Stimulated activated naive CD4-positive, alpha-beta T cell (primary cell): ENCODE data around the gene B3GAT2.

Source experiments
- DNase-seq, 6 experiments: peaks; one replicate each; lab custom pipeline; 2025; lab: John Stamatoyannopoulos, UW

The B3GAT2 gene

DNA sequence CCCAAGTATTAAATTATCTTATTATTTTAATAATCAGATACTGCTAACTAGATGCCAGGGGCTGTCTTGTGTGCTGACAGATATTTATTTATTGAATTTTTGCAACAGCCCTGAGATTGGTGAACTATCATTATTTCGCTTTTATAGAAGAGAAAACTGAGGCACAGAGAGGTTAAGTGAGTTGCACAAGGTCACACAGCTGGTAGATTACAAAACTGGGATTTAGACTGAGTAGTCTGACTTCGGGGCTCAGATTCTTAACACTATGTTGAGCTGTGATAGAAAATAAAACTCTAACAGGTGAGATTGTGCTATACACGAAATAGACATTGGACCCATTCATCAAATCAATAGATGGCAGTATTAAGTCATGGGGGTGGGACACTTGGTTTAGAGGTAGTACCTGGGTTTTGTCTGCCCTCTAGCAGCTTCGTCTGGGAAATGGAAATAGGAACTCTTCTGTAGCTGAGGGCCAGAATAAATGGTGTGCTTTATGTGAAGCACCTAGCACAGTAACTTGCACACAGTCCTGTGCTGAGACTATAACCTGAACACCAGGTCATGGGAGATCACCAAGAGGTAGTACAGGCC, 113.4 kb downstream of the B3GAT2 start:
- no peak for DNase-seq

GRCh38 chr6:70842541-70842940, 114.3 kb downstream of the B3GAT2 start:
- DNase-seq: no peak

DNA sequence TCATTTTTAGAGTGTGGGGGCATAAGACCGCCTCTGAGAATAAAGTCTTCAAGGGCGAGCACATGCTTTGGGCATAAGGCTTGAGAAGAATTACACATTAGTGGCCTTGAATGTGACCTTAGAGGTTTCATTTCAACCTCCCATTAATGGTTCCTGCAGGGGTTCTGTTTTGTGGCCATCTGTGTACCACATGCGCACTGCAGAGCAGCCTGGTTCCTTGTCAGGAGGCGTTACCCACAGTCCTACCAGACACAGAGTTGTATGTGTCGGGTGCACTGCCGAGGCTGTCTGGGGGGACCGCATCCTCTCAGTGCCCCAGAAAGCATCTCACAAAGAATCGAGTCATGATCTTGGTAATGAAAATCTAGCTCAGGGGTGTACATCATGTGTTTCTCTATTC, 115.7 kb downstream of the B3GAT2 start:
- no peak for DNase-seq

DNA sequence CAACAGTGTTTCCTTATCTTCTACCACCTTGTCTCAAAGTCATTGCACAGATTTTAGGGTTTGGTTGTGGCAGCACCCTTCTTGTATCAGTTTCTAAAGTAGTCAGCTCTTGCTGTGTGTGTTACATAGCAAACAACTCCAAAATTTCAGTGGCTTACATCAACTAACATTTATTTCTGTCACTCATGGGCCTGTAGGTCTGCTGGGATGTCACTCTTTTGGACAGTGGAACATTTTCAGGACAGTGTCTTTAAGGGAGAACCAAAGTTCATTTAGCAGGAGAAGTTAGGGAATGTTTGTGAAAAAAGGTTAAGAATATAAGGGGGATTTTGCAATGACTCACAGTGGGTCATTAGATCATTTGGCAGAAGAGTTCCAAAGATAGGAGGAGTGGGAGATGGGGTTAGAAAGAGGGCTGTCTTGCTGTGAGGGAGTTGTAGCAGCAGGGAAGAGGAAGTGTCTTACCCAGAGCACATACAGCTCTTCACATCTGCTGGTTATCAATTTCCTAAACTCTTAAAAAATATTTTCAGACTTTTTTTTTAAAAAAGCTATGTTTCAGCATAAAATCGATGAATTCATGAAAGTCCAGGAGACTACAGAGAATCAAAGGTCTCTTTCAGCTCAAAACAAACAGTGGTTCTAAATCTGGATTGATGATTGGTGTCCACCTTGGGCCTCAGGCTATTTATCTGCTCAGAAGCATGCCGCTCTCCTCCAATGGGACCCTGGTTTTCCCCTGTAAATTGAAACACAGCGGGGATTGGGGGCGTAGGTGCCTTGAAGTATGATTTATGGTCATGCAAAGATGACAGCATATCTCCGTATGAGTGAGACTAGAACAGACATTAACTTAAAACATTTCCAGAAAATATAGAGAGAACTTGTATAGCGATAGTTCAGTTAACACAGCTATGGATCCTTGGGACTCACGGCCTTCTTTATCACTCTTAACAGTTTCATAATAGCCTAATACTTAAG, 117.3 kb downstream of the B3GAT2 start:
- DNase-seq: no peak

GRCh38 chr6:70838907-70839285, 118.0 kb downstream of the B3GAT2 start:
- no peak for DNase-seq

DNA sequence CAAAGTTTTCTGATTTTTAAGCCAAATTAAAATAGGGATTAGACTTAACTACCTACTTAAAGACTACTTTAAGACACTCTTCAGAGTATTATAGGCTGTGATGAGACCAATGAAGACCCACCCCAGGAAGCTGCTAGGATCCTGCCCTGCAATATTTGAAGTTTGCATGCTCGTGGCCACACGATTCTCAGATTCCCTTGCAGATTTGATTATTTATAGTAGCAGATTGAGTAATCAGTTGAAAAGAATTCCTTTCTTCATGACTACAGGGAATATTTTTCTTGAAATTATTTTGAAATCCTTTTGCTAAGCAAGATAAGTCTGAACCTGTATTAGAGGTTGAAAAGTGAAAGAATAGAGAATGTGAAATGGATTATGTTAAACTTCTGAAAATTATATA, 122.3 kb downstream of the B3GAT2 start:
- no peak for DNase-seq

- no peak for DNase-seq
These were observed 125.4 kb downstream of the B3GAT2 start for GRCh38 chr6:70831427-70831826.

DNA sequence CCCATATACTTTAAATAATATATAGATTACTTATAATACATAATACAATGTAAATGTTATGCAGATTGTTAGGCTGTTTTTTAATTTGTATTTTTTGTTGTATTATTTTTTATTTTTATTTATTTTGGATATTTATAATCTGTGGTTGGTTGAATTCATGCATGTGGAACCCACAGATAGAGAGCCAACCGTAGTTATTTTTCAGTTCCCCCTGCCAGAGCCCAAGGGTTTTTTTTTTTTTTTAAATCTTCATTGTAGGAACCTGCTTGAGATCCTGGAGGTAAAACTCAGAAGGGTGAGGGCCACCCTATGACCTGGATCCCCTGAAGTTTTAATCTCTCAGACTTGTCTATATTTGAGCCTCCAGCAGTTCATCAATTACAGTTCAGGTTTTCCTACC, 133.2 kb downstream of the B3GAT2 start:
- DNase-seq: no peak

DNA sequence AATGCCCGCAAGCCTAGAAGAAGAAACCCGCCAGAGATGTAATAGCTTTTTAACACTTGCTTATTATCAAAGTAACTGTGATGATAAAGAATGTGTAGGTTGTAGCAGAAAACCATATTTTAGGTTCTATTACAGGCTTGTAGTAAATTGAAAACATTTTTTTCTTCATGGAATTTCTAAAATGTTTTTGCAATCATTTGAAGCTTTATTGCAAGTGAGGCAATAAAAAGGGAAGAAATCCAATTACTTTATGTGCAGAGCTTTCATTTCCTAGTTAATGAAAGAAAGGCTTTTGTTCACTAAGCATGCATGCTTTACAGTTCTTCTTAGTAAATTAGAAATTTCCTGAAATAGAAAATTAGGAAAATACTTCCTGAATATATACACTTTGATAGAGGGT, 135.1 kb downstream of the B3GAT2 start:
- DNase-seq: no peak

GRCh38 chr6:70820778-70821177, 136.1 kb downstream of the B3GAT2 start:
- DNase-seq: no peak

GRCh38 chr6:70819646-70820045, 137.2 kb downstream of the B3GAT2 start:
- no peak for DNase-seq

DNA sequence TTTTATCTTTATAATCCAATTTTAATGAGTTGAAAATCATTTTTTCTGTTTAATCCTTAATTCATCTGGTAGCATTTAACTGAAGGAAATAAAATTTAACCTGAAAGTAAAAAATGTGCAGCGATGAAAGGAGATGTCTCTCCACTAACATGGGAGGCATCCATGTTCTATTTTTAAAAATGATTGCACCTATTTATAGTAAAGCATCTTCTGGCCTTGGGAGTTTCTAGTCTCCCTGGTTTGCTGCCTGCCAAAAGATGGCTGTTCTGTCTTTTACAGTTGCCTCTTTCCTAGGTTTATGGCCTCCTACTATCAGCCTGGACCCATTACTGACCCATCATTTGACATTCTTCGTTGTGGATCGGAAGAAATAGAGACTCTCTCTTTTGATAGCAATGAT, 143.0 kb downstream of the B3GAT2 start:
- no peak for DNase-seq

GRCh38 chr6:70811788-70812187, 145.1 kb downstream of the B3GAT2 start:
- no peak for DNase-seq
